Memory B cell (primary cell): ENCODE measurements around the gene ARSK.

Source experiments
- ATAC-seq: fragments of 150-1000 bp; cut with Tn5 transposase; 2 replicates; pipeline ENCODE4 v1.10.0; 2021; ENCODE audit warnings: low read depth, mild to moderate bottlenecking, moderate library complexity
- DNase-seq, 2 donors: peaks; one replicate each; pipeline ENCODE4 v3.0.0; 2022; ENCODE audit warnings: low spot score in 2 of 2
- H3K27ac Mint-ChIP-seq: one replicate; pipeline ENCODE4 v1.8.0; 2022; ENCODE audit warnings: mild to moderate bottlenecking, moderate library complexity, mixed read lengths
- H3K27me3 Mint-ChIP-seq: one replicate; pipeline ENCODE4 v1.8.0; 2022; ENCODE audit warnings: mixed read lengths
- H3K36me3 Mint-ChIP-seq: one replicate; pipeline ENCODE4 v1.8.0; 2022; ENCODE audit warnings: mild to moderate bottlenecking, mixed read lengths
- H3K4me1 Mint-ChIP-seq: one replicate; pipeline ENCODE4 v1.8.0; 2022; ENCODE audit warnings: mixed read lengths
- H3K4me3 Mint-ChIP-seq: one replicate; pipeline ENCODE4 v1.8.0; 2022; ENCODE audit warnings: mild to moderate bottlenecking, moderate library complexity, mixed read lengths
- H3K9me3 Mint-ChIP-seq: one replicate; pipeline ENCODE4 v1.8.0; 2022; ENCODE audit warnings: mixed read lengths

The ARSK gene

DNA sequence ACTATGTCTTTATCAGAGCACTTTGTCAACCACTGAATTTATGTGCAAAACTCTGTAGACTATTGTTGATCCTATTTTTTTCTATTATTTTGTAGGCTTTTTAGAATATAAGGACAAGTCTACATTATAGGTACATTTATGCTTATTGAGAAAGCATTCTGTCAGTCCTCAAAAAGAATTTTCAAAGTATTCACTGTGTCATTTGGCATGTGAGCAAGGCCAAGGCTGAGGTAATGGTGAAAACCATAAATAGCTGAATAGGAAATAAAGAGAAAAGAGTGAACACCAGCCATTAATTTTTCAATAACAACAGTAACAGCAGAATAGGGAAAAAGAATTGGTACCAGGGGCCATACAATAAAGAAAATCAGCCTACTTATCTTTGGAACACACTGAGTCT lies 21.1 kb upstream of the ARSK start:
- Mint-ChIP-seq H3K36me3 (peaks cover 31% of the 10 kb centered on the region), H3K27ac (no peak overlapping the region), H3K4me1 (peaks cover 2% of the 10 kb centered on the region), H3K9me3 (no peaks in the 10 kb centered on the region), H3K4me3 (no peak overlapping the region), H3K27me3 (no peaks in the 10 kb centered on the region)
- ATAC-seq (no peak), DNase-seq (no peak)

DNA sequence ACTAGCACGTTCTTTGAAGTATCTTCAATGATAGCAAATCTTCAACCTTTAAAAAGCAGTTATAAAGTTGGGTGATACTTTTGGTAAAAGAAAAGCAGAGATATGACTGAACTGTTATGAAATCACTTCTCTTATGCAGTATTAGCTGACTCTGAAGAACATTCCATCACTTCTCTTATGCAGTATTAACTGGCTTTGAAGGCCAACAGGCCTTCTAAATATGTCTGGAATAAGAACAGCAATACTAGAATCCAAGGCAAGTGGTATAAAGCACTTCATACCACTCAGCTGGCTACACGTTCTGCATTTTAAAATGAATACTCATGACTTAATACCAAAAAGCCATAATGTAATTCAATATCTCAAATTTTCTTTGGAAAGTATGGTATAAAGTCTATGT lies 17.4 kb upstream of the ARSK start:
- H3K4me1 Mint-ChIP-seq = no peaks in the 10 kb centered on the region
- ATAC-seq (no peak), DNase-seq (no peak)
- peaks cover 41% of the 10 kb centered on the region for H3K36me3 Mint-ChIP-seq
- H3K9me3 Mint-ChIP-seq = no peaks in the 10 kb centered on the region
- no peak overlapping the region for H3K27ac Mint-ChIP-seq
- H3K4me3 Mint-ChIP-seq = no peak overlapping the region
- H3K27me3 Mint-ChIP-seq = no peaks in the 10 kb centered on the region

DNA sequence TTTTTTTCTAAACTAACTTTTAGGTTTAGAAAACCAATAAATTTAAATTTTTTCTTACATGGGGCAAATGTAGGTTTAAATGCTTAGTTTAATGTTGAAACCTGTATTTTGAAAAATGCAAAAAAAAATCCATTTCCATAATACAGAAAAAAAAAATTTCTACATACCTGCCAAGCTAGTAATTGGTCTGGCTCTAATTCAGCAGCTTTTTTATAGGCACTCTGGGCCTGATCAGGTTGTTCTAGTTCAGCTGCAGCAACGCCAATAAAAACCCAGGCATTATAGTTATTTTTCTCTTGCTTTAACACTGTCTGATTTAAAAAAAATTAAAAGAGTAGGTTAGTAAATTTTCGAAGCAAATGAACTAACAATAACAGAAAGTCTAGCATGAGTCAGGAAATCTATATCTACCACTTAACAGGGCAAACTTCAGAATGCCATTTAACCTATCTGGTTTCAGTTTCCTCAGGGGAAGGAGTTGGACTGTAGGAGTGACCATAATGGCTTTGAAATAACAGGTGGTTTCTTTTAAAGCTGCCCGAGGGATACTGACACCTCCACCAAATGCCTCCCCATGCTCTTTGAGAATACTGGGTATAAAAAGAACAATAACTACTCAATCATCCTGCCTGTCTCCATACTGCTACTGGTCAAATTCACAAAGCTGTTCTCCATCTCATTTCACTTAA lies 11.7 kb upstream of the ARSK start:
- Mint-ChIP-seq H3K27me3 (no peaks in the 10 kb centered on the region), H3K4me3 (no peak overlapping the region), H3K36me3 (peaks cover 32% of the 10 kb centered on the region), H3K27ac (no peak overlapping the region), H3K4me1 (no peaks in the 10 kb centered on the region), H3K9me3 (no peaks in the 10 kb centered on the region)
- ATAC-seq = no peak
- no peak for DNase-seq

DNA sequence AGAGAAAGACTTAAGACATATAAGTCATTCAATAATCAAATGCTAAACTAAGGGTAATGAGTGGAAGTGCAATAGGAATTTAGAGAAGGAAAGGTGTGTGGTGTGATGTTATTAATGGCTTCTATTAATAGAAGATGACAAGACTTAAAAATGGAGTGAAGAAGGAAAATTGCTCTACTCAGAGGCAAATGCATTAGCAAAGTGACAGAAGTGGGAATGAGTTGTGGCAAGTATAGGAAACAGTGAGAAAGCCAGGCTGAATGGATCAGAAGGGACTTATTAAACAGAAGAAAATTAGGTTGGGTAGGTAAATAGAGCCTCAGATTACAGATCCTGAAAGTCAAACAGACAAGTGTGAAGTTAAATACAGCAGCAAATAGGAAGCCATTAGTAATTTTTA lies 5.9 kb upstream of the ARSK start:
- no peak for DNase-seq
- peaks cover 26% of the 10 kb centered on the region for H3K36me3 Mint-ChIP-seq
- H3K4me3 Mint-ChIP-seq = no peak overlapping the region
- no peak for ATAC-seq
- no peak overlapping the region for H3K27ac Mint-ChIP-seq
- H3K9me3 Mint-ChIP-seq = no peaks in the 10 kb centered on the region
- no peaks in the 10 kb centered on the region for H3K27me3 Mint-ChIP-seq
- H3K4me1 Mint-ChIP-seq = peaks cover 21% of the 10 kb centered on the region

DNA sequence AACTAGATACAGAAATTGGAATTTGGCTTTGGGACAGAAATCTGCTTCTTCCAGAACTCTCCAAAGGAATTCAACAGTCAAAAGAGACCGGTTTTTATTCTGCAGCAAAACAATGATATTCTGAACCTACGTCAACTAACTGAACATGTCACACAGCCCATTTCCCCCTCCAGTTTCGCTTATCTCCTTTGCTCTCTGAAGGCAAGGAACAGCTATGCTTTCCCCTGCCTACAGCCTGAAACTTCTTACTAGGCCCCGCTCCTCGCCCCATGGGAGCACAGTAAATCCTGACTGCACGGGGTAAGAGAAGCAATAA lies 612 bp upstream of the ARSK start:
- Mint-ChIP-seq H3K9me3 (no peaks in the 10 kb centered on the region), H3K27ac (peak overlapping the region; percentile 95), H3K4me1 (peaks cover 27% of the 10 kb centered on the region), H3K36me3 (peaks cover 9% of the 10 kb centered on the region), H3K4me3 (peak overlapping the region; percentile 100), H3K27me3 (no peaks in the 10 kb centered on the region)
- ATAC-seq (peak; percentile 48), DNase-seq (no peak)

DNA sequence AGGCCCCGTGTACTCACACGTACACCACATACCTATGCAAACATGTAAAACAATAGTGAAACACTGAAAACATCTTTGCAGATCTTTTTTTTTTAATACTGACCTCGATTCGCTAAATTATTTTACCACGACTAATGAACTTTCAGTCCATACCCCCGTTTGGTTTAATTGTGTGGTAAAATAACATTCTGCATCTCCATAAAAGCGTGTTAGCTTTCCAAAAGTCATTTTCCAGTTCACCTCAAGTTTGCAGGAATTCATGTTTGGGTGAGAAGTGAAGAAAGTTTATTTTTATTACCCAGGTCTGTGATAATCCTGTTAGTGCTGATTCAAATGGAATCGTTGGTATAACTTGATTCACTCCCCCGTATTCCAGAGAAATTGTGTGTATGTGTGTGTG lies 652 bp downstream of the ARSK start:
- ATAC-seq (no peak), DNase-seq (no peak)
- Mint-ChIP-seq H3K27ac (peak overlapping the region; percentile 95), H3K36me3 (peaks cover 6% of the 10 kb centered on the region), H3K4me1 (peaks cover 27% of the 10 kb centered on the region), H3K4me3 (peak overlapping the region; percentile 100), H3K9me3 (no peaks in the 10 kb centered on the region), H3K27me3 (no peaks in the 10 kb centered on the region)

DNA sequence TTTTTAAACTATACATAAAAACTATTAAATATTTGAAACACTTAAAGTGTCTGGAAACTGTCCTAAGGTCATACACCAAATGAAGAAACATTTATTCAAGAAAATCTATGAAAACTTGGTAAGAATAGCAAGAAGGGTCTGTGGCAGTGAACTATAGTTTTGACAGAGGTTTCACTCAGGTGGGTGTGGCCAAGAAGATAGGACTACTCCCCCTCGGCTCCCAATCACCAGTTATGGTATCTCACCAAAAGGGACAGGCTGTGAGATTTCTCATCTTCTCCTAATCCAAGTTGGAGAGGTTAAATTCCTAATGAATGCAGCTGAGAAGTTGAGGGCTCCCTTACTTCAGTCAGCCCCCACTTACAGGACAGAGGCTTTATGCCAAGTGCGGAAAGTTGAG lies 2.9 kb downstream of the ARSK start:
- Mint-ChIP-seq H3K9me3 (no peaks in the 10 kb centered on the region), H3K27me3 (no peaks in the 10 kb centered on the region), H3K4me3 (no peak overlapping the region), H3K36me3 (no peaks in the 10 kb centered on the region), H3K4me1 (peaks cover 13% of the 10 kb centered on the region), H3K27ac (no peak overlapping the region)
- DNase-seq (no peak), ATAC-seq (no peak)

DNA sequence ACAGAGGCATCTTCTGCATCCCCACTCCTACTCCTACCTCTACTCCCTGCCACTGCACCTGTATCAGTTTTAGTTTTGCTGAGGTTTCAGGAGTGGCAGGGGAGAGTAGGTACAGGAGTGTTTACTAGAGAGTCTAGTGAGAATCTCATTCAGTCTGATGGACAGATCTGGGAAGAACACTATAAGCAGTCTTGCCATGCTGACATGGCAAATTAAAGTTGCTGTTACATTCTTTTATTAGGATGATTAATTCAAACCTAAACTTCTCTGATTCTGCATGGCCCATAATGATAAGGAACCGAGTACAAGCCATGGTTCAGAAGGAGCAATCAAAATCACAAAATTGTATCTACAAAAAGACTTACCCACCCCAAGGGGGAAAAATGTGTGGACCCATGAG lies 7.4 kb downstream of the ARSK start:
- Mint-ChIP-seq H3K27ac (no peak overlapping the region), H3K4me1 (peaks cover 6% of the 10 kb centered on the region), H3K4me3 (no peak overlapping the region), H3K9me3 (no peaks in the 10 kb centered on the region), H3K27me3 (no peaks in the 10 kb centered on the region), H3K36me3 (peaks cover 10% of the 10 kb centered on the region)
- DNase-seq (no peak), ATAC-seq (no peak)

DNA sequence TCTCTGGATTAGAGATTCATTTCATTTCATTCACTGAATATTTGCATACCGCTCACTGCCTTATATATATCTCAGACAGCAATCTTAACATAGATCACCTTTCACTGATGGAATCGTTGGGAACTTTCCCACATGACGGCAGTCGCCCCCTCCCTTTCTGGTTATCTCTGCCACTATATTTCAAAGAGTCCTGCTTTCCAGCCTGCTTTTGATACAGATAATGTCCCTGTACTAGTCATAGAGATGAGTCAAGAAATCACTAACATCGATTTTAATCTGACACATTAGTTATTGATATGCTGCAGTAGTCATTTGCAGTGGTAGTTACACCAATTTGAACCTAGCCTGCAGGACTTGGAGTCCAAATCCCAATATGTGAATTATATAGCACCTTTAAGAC lies 8.5 kb downstream of the ARSK start:
- ATAC-seq (no peak), DNase-seq (no peak)
- H3K4me3 Mint-ChIP-seq = no peak overlapping the region
- H3K36me3 Mint-ChIP-seq = peaks cover 19% of the 10 kb centered on the region
- no peaks in the 10 kb centered on the region for H3K27me3 Mint-ChIP-seq
- no peak overlapping the region for H3K27ac Mint-ChIP-seq
- no peaks in the 10 kb centered on the region for H3K9me3 Mint-ChIP-seq
- peaks cover 6% of the 10 kb centered on the region for H3K4me1 Mint-ChIP-seq

DNA sequence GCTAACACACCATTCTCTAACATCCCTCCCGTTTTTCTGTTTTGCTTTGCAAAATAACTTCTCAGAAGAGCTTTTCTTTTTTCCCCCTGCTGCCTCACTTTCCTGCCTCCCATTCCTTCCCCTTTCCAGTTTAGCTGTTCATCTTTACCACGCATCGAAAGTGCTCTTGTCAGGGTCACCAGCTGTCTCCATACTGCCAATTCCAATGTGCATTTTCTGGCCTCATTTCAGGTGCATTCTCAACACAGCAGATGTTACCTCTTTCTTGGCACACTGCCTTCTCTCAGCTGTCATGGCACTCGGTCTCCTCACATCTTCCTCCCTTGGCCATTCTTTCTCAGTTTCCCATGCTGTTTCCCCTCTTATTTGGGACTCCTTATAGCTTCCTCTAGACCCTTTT lies 9.5 kb downstream of the ARSK start:
- H3K27ac Mint-ChIP-seq = no peak overlapping the region

DNA sequence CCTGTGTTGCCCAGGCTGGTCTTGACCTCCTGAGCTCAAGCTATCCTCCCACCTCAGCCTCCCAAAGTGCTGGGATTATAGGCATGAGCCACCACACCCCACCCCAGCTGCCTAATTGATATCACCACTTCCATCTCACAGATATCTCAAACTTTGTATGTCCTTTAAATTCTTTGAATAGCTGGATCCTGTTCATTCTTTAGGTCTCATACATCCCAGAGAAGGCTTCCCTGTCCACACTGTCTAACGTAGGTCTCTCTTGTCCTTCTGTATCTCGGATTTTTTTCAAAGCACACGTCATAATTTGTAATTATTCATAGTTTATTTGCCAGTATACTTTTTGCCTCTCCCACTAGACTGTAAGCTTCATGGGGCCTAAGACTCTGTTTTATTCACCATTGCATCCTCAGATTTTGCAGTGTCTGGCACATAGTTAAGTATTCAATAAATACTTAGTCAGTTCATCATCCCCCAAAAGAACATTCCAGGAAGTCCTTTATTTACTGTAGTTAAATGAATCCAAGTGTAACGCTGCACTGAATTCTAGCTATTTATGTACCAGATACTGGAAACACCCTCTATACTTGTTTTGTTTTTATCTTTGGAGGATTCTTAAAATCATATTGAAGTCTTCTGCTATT lies 10.5 kb downstream of the ARSK start:
- ATAC-seq = no peak
- DNase-seq = no peak
- no peaks in the 10 kb centered on the region for H3K9me3 Mint-ChIP-seq
- peaks cover 29% of the 10 kb centered on the region for H3K36me3 Mint-ChIP-seq
- H3K4me3 Mint-ChIP-seq = no peak overlapping the region
- no peak overlapping the region for H3K27ac Mint-ChIP-seq
- H3K4me1 Mint-ChIP-seq = peaks cover 8% of the 10 kb centered on the region
- no peaks in the 10 kb centered on the region for H3K27me3 Mint-ChIP-seq

More for the DNA sequence above, 9.5 kb downstream of the ARSK start:
- Mint-ChIP-seq H3K4me1 (peaks cover 8% of the 10 kb centered on the region), H3K4me3 (no peak overlapping the region), H3K36me3 (peaks cover 23% of the 10 kb centered on the region), H3K9me3 (no peaks in the 10 kb centered on the region), H3K27me3 (no peaks in the 10 kb centered on the region)
- no peak for DNase-seq
- ATAC-seq = no peak

DNA sequence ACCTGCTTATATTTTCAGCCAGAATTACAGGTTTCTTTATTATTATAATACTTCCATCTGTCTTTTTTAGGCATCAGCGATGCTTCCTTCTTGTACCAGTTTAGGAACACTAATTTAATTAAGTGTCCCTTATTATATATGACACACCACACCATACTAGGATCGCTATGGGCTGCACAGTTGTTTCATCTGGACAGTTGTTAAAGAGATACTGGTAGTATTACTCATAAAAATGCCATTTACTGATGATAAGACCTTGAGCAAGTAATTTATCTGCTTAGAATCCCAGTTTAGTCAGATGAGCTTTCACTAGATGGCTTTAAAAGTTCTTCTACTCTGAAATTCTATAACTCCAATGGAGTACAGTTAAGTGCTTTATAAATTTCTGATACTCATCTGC lies 17.1 kb downstream of the ARSK start:
- H3K9me3 Mint-ChIP-seq = peaks cover 3% of the 10 kb centered on the region
- no peak for DNase-seq
- peaks cover 2% of the 10 kb centered on the region for H3K4me1 Mint-ChIP-seq
- no peaks in the 10 kb centered on the region for H3K27me3 Mint-ChIP-seq
- H3K36me3 Mint-ChIP-seq = peaks cover 55% of the 10 kb centered on the region
- no peak for ATAC-seq
- H3K4me3 Mint-ChIP-seq = no peak overlapping the region
- H3K27ac Mint-ChIP-seq = no peak overlapping the region

DNA sequence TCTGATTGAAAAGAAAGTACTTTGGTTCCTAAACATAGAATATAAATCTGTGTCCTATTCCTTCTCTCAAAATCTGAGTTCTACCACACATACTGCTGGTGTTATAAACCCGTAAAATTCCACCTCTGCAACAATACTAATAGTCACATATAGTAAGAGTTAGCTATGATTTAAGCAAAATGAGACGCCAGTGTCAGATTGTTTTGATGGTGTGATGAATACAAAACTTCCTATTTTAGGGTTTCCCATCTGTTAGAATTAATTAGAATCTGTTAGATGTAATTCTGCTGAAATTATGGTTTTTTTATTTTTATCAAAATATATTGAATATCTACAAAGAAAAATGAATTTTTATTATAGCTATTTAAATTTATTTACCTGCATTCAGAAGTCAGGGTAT lies 26.7 kb downstream of the ARSK start:
- H3K27ac Mint-ChIP-seq = no peak overlapping the region
- DNase-seq = no peak
- H3K4me3 Mint-ChIP-seq = no peak overlapping the region
- H3K36me3 Mint-ChIP-seq = peaks cover 14% of the 10 kb centered on the region
- no peaks in the 10 kb centered on the region for H3K27me3 Mint-ChIP-seq
- no peak for ATAC-seq
- no peaks in the 10 kb centered on the region for H3K9me3 Mint-ChIP-seq
- H3K4me1 Mint-ChIP-seq = peaks cover 4% of the 10 kb centered on the region

DNA sequence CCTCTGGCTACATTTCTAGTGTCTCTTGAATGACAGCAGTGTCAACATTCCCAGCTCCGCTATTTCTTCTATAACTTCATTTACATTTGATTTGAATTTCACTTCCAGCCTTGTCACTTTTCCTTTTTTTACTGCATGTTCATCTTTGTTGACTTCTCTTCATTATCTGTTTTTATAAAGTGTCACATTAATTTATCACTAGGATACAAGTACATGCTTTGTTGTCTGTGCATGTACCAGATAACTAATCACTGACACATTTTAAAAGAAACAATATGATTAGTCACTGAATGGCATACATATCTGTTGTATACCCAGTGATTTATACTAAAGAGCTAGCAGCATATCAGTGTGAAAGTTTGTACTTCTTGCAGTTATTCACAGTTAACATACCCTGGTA lies 29.1 kb downstream of the ARSK start:
- Mint-ChIP-seq H3K9me3 (no peaks in the 10 kb centered on the region), H3K4me3 (no peak overlapping the region), H3K27me3 (no peaks in the 10 kb centered on the region), H3K36me3 (peaks cover 14% of the 10 kb centered on the region), H3K27ac (no peak overlapping the region), H3K4me1 (peaks cover 4% of the 10 kb centered on the region)
- DNase-seq = no peak
- no peak for ATAC-seq

DNA sequence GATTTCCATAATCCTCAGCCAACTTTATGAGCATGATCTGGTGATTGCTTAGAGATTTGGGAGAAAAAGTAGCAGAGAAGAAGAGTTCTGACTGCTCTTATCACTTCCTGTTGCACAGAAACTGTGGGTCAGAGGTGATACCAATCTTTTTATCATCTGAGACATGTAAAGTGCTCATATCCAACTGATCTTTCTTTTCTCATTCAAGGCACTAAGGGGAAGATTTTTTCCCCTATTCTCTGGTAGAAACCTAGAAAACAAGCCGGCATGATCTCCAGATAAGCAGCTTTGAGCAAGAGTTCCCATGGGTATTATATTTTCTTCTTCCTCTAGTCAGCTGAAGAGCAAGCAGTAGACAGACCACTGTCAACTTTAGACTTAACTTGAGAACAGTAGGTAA lies 36.0 kb downstream of the ARSK start:
- no peaks in the 10 kb centered on the region for H3K27me3 Mint-ChIP-seq
- DNase-seq (no peak), ATAC-seq (no peak)
- no peak overlapping the region for H3K4me3 Mint-ChIP-seq
- peaks cover 7% of the 10 kb centered on the region for H3K36me3 Mint-ChIP-seq
- H3K4me1 Mint-ChIP-seq = peaks cover 10% of the 10 kb centered on the region
- H3K27ac Mint-ChIP-seq = no peak overlapping the region
- no peaks in the 10 kb centered on the region for H3K9me3 Mint-ChIP-seq
